Measurements from ENCODE around the gene LKAAEAR1. TPM values are rescaled to one million over a fixed set of nuclear protein-coding genes. Genes with fewer than 3 reads are reported as not detected.

Gene LKAAEAR1
- total RNA-seq, 2 donors from 2014 or later: not detected

- H3K9me3 ChIP-seq: no peaks in the 10 kb centered on the region
- peaks cover 16% of the 10 kb centered on the region for H3K36me3 ChIP-seq
- TF ChIP-seq CTCF (IDR thresholded peaks at IDR 0.05): no peak
These were observed 9.2 kb downstream of the LKAAEAR1 start for GRCh38 chr20:64074963-64075362.

GRCh38 chr20:64074184-64074789 is 9.9 kb downstream of the LKAAEAR1 start:
- Histone ChIP-seq H3K9me3 (no peaks in the 10 kb centered on the region), H3K36me3 (peaks cover 16% of the 10 kb centered on the region), H3K27ac (no peak overlapping the region), H3K4me3 (no peak overlapping the region), H3K4me1 (peaks cover 0 to 24% of the 10 kb centered on the region in 2 donors), H3K27me3 (no peaks in the 10 kb centered on the region)
- TF ChIP-seq CTCF (IDR thresholded peaks at IDR 0.05): no peak
- no peak for DNase-seq (ENCODE audit: low spot score)

More at GRCh38 chr20:64074963-64075362, 9.2 kb downstream of the LKAAEAR1 start:
- no peak overlapping the region for H3K4me3 ChIP-seq
- H3K4me1 ChIP-seq: peaks cover 0 to 26% of the 10 kb centered on the region in 2 donors
- DNase-seq (ENCODE audit: low spot score): no peak
- H3K27ac ChIP-seq: no peak overlapping the region
- H3K27me3 ChIP-seq: no peaks in the 10 kb centered on the region

DNA sequence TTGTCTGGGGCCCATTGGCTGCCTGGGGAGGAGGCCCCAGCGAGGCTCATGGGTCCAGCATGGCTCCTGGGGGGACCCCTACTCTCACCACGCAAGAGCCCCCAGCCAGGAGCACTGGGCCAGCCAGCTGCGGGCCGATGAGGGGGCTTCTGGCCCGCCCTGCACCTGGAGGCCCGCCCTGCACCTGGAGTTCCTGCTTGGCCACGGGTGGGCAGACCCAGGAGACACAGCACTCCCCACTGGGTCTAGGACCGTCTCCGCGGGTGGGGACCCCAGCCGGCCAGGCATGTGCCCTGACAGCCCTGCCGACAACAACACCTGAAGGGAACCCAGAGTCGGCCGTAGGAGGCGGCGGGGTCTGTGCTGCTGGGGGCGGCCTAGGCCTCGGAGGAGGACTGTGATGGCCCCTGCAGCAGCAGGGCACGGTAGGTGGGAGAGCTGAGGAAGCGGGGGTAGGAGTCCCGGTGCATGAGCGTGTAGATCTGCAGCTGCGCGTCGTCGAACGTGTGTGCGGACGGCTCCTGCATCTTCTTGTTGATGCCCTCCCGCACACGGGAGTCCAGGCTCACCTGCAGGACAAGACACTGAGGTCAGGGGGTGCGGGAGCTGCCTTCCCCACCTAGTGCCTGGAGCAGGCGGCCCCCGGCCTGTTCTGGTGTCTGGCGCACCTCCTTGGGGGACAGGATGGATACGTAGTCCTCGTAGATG is 10.6 kb downstream of the LKAAEAR1 start:
- H3K27ac ChIP-seq: no peak overlapping the region
- H3K27me3 ChIP-seq: no peaks in the 10 kb centered on the region
- no peaks in the 10 kb centered on the region for H3K9me3 ChIP-seq
- H3K4me3 ChIP-seq: no peak overlapping the region
- peaks cover 16% of the 10 kb centered on the region for H3K36me3 ChIP-seq
- DNase-seq (ENCODE audit: low spot score): no peak
- TF ChIP-seq CTCF (IDR thresholded peaks at IDR 0.05): no peak
- peaks cover 0 to 17% of the 10 kb centered on the region in 2 donors for H3K4me1 ChIP-seq

DNA sequence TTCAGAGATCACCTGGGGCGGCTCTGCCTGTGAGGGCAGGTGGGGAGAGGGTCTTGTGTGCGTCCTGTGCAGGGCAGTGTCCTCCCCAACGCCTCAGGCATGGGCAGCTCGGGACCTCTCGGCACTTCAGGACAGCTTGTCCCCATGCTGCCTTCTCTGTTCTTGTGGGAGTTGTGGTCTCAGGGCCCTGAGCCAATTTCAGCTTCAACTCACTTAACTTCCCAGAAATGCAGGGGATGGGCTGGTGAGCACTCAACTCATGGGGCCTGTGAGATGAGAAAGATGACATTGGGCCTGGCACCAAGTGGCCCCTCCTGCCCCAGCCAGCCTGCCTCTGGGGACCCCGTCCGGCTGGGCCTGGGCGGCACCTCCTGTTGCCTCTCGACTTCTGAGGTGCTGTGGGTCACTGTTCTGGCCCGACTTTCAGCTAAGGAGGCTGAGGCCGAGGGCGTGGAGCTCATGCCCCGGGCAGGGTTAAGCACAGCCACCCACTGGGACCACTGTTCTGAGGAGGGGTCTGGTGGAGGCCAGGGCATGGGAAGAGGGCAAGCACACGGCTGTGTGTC is 11.6 kb downstream of the LKAAEAR1 start:
- H3K4me3 ChIP-seq: no peak overlapping the region
- H3K27ac ChIP-seq: no peak overlapping the region
- no peaks in the 10 kb centered on the region for H3K27me3 ChIP-seq
- H3K36me3 ChIP-seq: peaks cover 16% of the 10 kb centered on the region
- peaks cover 0 to 8% of the 10 kb centered on the region in 2 donors for H3K4me1 ChIP-seq
- no peaks in the 10 kb centered on the region for H3K9me3 ChIP-seq
- DNase-seq (ENCODE audit: low spot score): no peak
- TF ChIP-seq CTCF (IDR thresholded peaks at IDR 0.05): no peak

GRCh38 chr20:64071341-64072332 is 12.6 kb downstream of the LKAAEAR1 start:
- no peak for DNase-seq (ENCODE audit: low spot score)
- Histone ChIP-seq H3K9me3 (no peaks in the 10 kb centered on the region), H3K4me1 (no peaks in the 10 kb centered on the region), H3K36me3 (peaks cover 16% of the 10 kb centered on the region), H3K4me3 (no peak overlapping the region), H3K27ac (no peak overlapping the region), H3K27me3 (no peaks in the 10 kb centered on the region)
- no peak for TF ChIP-seq CTCF (IDR thresholded peaks at IDR 0.05)
